Ureter (tissue), 1 donor: ENCODE measurements around the gene APH1A. TPM values are rescaled to one million over a fixed set of nuclear protein-coding genes. Genes with fewer than 3 reads are reported as not detected.
"Not testable (repeated sequence)": the region's sequence is repeated elsewhere in the genome, so short reads cannot be mapped to it uniquely, and the experiment has no call there.

Experiments used
- DNase-seq: peaks from one replicate; pipeline ENCODE4 v3.0.0-alpha.2; 2020; ENCODE audit warnings: low spot score
- total RNA-seq: library from RNA; stranded (reverse); gene quantifications from one replicate; pipeline ENCODE4 v1.2.4, GENCODE V29; 2023
- donor health status: DM: yes; HTN: yes; CAD: no.

APH1A gene
- total RNA-seq, 1 donor from 2014 or later: 133 TPM

- DNase-seq: no peak
Observed at GRCh38 chr1:150233359-150234308, 35.2 kb downstream of the APH1A start.

GRCh38 chr1:150232921-150233320, 35.9 kb downstream of the APH1A start:
- not testable (repeated sequence) for DNase-seq

GRCh38 chr1:150228246-150228645, 40.6 kb downstream of the APH1A start:
- DNase-seq: not testable (repeated sequence)

GRCh38 chr1:150227228-150227627, 41.6 kb downstream of the APH1A start:
- DNase-seq: no peak

- DNase-seq: no peak
Observed at GRCh38 chr1:150226486-150226885, 42.3 kb downstream of the APH1A start.

- no peak for DNase-seq
Observed at GRCh38 chr1:150225546-150225945, 43.3 kb downstream of the APH1A start.

- no peak for DNase-seq
Observed at GRCh38 chr1:150224983-150225382, 43.8 kb downstream of the APH1A start.

GRCh38 chr1:150221552-150221951, 47.3 kb downstream of the APH1A start:
- no peak for DNase-seq

GRCh38 chr1:150215855-150216254, 53.0 kb downstream of the APH1A start:
- DNase-seq: not testable (repeated sequence)

Other genes with a start within 250 kb of the APH1A start
- gene VPS45, start 201.2 kb downstream of the APH1A start, total RNA-seq: 56.4 TPM
- 28.9 TPM for gene PLEKHO1, start 119.1 kb downstream of the APH1A start, total RNA-seq
- gene ANP32E, start 32.9 kb downstream of the APH1A start, total RNA-seq: 23.4 TPM
- gene CA14, start 11.2 kb downstream of the APH1A start, total RNA-seq: 1.4 TPM
- gene C1orf54, start 3.8 kb upstream of the APH1A start, total RNA-seq: 13.8 TPM
- gene CIART, start 13.5 kb upstream of the APH1A start, total RNA-seq: 8.0 TPM
- 79.7 TPM for gene MRPS21, start 24.8 kb upstream of the APH1A start, total RNA-seq
- gene PRPF3, start 52.5 kb upstream of the APH1A start, total RNA-seq: 112 TPM
- gene RPRD2, start 95.1 kb upstream of the APH1A start, total RNA-seq: 44.7 TPM
- 28.6 TPM for gene TARS2, start 218.4 kb upstream of the APH1A start, total RNA-seq
- gene ECM1, start 239.1 kb upstream of the APH1A start, total RNA-seq: 10.8 TPM
- gene FALEC, start 246.7 kb upstream of the APH1A start, total RNA-seq: not detected